Liver (tissue), 3 donors: ENCODE data around the gene MCM6.

Experiments
- CTCF ChIP-seq: fragments of 150-350 bp; IDR thresholded peaks from 2 replicates; pipeline ENCODE4 v1.5.1; 2017; ENCODE audit warnings: improper control_type of control experiment, low read depth, low read length; ENCODE audit not compliant: missing input control
- GABPA ChIP-seq, 2 donors: IDR thresholded peaks in 1 of 2; conservative IDR thresholded peaks in 1 of 2; 2 replicates each; pipeline ENCODE4 v1.6.1; 2016; ENCODE audit warnings: antibody characterized with exemption in 2 of 2, mild to moderate bottlenecking in 1 of 2, moderate library complexity in 1 of 2
- HNF4A ChIP-seq, 2 donors: conservative IDR thresholded peaks; 2 replicates each; pipeline ENCODE4 v1.6.1; 2016; ENCODE audit warnings: antibody characterized with exemption in 2 of 2, mild to moderate bottlenecking in 2 of 2
- JUND ChIP-seq, 2 donors: IDR thresholded peaks; 2 replicates each; pipeline ENCODE4 v1.6.1; 2016; ENCODE audit warnings: antibody characterized with exemption in 2 of 2
- RAD21 ChIP-seq, 2 donors: IDR thresholded peaks; 2 replicates each; pipeline ENCODE4 v1.6.1; 2016; ENCODE audit warnings: antibody characterized with exemption in 2 of 2, mild to moderate bottlenecking in 2 of 2
- REST ChIP-seq: IDR thresholded peaks from 2 replicates; pipeline ENCODE4 v1.6.1; 2016; ENCODE audit warnings: antibody characterized with exemption, mild to moderate bottlenecking
- RXRA ChIP-seq, 2 donors: IDR thresholded peaks; 2 replicates each; pipeline ENCODE4 v1.6.1; 2017 to 2018; ENCODE audit warnings: antibody characterized with exemption in 2 of 2, mild to moderate bottlenecking in 1 of 2
- SP1 ChIP-seq: IDR thresholded peaks from 2 replicates; pipeline ENCODE4 v1.6.1; 2018; ENCODE audit warnings: antibody characterized with exemption, mild to moderate bottlenecking
- YY1 ChIP-seq: IDR thresholded peaks from 2 replicates; pipeline ENCODE4 v1.6.1; 2016; ENCODE audit warnings: antibody characterized with exemption, mild to moderate bottlenecking
- TF ChIP-seq, protein P1 (sequence below): IDR thresholded peaks from 2 replicates; pipeline ENCODE4 v1.6.1; 2016; ENCODE audit warnings: antibody characterized with exemption
- TF ChIP-seq, protein P2 (sequence below): IDR thresholded peaks from 2 replicates; pipeline ENCODE4 v1.6.1; 2016; ENCODE audit warnings: antibody characterized with exemption
- donor health status: healthy.
- donor health status: healthy.

DNA sequence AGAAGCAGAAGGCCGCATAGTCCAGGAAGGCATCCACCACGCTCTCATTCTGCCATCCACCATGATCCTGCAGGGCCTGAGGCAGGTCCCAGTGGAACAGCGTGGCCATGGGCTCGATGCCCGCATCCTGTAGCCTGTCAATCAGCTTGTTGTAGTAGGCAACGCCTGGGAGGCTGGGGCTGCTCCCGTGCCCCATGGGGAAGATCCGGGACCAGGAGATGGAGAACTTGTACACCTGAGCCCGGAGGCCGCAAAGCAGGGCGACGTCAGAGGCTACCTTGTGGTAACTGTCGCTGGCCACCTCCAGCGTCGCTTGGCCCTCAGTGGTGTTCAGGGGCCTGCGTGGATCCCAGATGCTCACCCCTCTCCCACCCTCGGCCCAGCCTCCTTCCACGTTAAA lies 58.8 kb downstream of the MCM6 start:
- TF ChIP-seq RXRA (IDR thresholded peaks at IDR 0.05) (no peak), REST (no peak), CTCF (no peak), RAD21 (IDR thresholded peaks at IDR 0.05) (no peak), YY1 (no peak), GABPA (IDR thresholded peaks at IDR 0.05 in 1 of 2, conservative IDR thresholded peaks at IDR 0.05 in 1 of 2) (no peak), HNF4A (conservative IDR thresholded peaks at IDR 0.05) (no peak), JUND (IDR thresholded peaks at IDR 0.05) (no peak), SP1 (no peak)
- TF ChIP-seq, protein P1, sequence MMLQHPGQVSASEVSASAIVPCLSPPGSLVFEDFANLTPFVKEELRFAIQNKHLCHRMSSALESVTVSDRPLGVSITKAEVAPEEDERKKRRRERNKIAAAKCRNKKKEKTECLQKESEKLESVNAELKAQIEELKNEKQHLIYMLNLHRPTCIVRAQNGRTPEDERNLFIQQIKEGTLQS: no peak
- TF ChIP-seq, protein P2, sequence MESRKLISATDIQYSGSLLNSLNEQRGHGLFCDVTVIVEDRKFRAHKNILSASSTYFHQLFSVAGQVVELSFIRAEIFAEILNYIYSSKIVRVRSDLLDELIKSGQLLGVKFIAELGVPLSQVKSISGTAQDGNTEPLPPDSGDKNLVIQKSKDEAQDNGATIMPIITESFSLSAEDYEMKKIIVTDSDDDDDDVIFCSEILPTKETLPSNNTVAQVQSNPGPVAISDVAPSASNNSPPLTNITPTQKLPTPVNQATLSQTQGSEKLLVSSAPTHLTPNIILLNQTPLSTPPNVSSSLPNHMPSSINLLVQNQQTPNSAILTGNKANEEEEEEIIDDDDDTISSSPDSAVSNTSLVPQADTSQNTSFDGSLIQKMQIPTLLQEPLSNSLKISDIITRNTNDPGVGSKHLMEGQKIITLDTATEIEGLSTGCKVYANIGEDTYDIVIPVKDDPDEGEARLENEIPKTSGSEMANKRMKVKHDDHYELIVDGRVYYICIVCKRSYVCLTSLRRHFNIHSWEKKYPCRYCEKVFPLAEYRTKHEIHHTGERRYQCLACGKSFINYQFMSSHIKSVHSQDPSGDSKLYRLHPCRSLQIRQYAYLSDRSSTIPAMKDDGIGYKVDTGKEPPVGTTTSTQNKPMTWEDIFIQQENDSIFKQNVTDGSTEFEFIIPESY: no peak
